HG03439 (cell line): ENCODE results near the gene GABBR1.
A peak's percentile ranks its signal among the peaks of the same experiment; 100 is the strongest.
"Not testable (repeated sequence)": the region's sequence is repeated elsewhere in the genome, so short reads cannot be mapped to it uniquely, and the experiment has no call there.

Source experiments
- ATAC-seq: cut with Tn5 transposase; IDR thresholded peaks from one replicate; pipeline ENCODE4 v1.9.1; 2021; ENCODE audit warnings: mild to moderate bottlenecking, moderate library complexity; ENCODE audit not compliant: unreplicated experiment

GABBR1 gene

DNA sequence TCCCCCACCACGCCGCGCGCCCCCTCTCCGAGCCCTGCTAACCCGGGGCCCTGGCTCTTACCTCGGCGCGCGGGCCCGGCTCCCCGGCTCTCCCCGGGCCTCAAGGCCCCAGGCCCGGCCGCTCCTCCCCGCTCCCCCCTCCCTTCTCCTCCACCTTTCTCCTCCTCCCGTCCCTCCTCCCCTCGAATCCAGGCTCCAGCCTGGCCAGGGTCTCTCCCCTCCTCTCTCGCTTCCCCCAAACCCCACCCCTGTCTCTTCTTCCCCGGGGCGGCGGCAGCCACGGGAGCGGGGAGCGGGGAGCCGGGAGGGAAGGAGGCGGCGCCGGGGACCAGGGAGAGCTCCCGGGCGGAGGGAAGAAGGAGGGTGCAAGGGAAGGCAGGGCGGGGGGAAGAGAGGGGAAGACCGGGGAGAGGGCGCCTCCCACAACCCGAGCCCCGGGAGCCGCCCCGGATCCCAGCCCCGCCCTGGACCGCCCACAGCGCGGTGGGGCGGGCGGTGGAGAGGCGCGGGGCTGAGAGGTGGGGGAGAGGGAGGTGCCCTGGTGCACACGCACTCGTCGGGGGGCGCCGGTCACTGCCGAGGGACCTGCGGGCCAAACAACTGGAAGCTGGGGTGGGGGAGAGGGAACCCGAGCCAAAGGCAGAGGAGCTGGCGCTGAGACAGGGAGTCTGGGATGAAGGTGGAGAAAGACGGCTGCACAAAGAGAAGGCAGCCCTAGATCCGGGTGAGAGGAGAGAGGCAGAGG lies at the start of gene GABBR1:
GABBR1 (minus strand) TSS at position 395 of the 745 bp plus-strand sequence. CDS start 798 bp downstream, outside the sequence.
- peak; percentile 60 for ATAC-seq

- ATAC-seq: no peak
Measured at GRCh38 chr6:29681811-29682210, 48.8 kb upstream of the GABBR1 start.

DNA sequence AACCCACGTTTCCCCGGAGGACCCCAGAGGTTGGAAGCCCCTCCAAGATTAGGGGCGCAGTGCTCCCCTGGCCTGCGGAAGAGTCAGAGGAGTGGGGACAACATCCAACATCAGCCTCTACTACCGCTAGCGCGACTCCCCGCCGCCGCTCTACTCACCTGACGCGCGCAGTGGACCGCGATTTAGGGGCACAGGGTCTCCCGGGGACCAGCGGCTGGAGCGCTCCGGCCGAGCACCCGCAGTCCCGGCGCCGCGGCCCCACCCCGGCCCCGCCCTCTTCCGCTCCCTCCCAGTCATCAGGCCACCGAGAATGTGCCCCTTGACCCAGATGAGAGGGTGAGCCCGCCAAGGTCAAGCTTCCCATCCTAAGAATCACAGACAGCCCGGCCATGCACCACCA lies 47.9 kb upstream of the GABBR1 start, which contains the start of gene ZFP57:
ZFP57 (minus strand) TSS at position 249 of the 400 bp plus-strand sequence. CDS start 4,149 bp downstream, outside the sequence.
- no peak for ATAC-seq

GRCh38 chr6:29680416-29680815 lies 47.4 kb upstream of the GABBR1 start:
- no peak for ATAC-seq

DNA sequence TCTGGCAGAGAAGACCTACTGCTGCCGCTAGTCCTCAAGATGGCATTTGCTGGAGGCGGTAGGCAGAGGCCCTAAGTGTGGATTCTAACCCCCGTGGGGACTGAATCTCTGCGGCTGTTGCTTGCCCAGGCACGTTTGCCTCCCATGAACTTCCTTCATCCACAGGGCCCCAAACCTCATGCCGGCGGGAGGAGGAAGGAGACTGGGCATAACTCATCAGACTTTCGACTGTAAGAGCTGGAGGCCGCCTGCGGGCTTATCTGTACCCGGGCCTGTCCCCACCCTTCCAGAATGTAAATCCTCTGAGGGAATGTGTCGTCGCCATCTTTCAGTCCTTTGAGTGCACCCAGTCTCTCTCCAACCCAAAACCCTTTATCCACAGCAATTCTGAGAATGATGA lies 47.0 kb upstream of the GABBR1 start:
- ATAC-seq: no peak

- ATAC-seq: no peak
Measured at GRCh38 chr6:29678114-29678513, 45.1 kb upstream of the GABBR1 start.

DNA sequence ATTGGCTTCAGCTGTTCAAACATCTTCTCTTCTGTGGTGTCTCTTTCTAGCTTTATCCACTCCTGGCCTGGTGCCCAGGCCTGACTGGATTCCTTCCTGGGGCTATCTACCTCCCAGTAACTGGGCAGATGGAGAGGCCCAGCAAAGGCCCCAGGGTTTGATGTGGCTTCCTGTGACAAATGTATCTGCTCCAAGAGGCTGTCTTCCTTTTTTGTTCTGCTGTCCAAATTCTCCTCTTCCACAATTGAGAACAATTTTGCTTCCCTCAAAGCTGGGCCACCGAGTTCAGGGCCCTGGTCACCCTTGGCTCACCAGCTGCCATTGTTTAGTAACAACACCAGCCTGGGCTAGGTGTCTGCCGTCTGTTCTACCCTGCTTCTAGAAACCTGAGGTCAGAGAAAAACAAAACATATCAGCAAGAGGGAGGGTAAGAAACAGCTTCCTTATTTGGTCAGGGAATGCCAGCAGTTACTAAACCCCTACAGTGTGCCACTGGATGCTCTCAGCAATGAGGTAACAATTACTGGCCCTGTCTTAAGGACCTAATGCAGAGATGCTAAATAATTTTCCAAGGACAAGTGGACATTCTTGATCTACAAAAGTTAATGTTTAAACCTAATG lies 44.1 kb upstream of the GABBR1 start:
- ATAC-seq: no peak

DNA sequence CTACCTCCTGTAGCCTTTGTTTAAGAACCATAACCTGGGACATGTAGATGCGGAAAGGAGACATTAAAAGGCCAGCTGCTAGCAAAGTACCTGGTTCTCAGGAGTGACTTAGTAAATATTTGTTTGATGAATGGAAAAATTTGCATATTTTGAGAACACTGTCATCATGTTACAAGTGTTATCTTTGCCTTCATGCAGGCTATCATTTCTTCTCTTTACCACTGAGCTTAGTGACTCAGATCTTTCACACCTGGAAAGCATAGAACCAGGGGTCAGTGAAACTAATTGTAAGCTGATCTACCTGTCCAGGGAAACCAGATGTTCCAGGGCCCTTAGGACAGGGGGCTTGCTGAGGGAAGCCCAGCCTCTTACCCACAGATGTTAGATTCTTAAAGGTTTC lies 42.6 kb upstream of the GABBR1 start:
- no peak for ATAC-seq

- ATAC-seq: no peak
Measured at GRCh38 chr6:29674008-29674407, 41.0 kb upstream of the GABBR1 start.

- ATAC-seq: no peak
Measured at GRCh38 chr6:29673161-29673560, 40.2 kb upstream of the GABBR1 start.

- ATAC-seq: not testable (repeated sequence)
Measured at GRCh38 chr6:29672116-29672515, 39.1 kb upstream of the GABBR1 start.

DNA sequence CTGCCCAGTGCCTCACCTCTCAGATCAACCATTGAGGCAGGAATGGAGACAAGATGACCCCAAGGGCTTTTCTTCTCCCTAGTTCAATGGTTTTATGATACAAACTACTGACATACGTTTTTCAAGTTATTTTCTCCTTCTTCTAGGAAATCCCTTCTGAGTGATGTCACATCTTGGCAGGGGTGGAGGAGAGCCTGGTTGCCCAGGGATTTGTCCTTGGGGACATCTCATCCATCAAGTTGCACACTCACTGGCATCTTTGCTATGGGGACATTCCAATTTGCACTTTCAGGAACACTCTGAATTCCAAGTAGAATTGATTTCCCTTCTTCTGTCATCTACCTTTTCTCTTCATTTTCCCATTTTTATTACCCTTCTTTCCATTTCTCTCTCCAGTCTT lies 38.0 kb upstream of the GABBR1 start:
- ATAC-seq: no peak

DNA sequence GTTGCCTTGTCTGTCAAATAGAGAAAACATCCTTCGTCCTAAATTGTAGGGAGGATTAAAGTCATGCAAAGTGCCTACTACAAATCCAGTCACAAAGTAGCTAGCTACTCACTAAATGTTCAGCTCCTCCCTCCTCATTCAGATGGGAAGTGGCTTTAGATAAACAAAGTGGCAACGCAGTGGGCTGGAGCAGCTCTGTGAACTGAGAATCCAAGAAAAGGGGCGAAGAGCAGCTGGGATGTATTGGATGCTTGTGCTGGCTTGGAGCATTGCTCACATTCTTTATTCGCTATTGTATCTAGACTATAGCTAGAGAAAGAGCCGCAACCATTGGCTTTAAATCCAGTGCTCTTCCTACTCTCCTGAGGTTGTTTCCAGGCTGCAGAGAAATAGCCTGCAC lies 34.2 kb upstream of the GABBR1 start:
- no peak for ATAC-seq

GRCh38 chr6:29666826-29667130 lies 33.8 kb upstream of the GABBR1 start:
- no peak for ATAC-seq

- ATAC-seq: no peak
Measured at GRCh38 chr6:29665942-29666825, 33.2 kb upstream of the GABBR1 start.

DNA sequence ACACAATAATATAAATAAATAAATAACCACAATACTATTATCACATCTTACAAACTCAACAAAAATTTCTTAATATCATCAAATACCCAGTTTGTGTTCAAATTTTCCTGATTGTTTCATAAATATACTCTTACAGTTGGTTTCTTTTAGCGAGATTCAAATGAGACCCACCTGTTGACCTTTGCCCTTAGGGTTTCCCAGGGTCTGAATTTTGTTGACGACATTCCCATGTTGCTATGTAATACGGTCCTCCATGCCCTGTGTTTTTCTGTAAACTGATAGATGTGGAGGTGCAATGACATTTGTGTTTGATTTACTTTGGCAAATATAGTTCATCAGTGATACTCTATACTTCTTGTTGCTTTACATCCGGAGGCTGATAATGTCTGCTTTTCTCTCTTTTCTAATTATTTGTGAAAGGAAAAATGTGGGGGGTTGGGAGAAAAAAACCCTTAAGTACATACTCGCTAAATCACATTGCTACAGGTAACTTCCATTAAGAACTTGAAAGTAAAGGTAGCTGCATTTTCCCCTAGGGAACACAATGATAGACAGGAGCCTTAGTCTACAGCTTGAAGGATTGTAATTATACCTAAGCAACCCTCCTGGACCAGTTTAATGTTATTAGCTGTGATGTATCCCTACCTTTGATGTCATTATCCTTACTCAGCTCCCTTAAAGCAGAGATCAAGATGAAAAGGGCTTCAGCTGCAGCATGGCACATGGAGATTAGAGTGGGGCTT lies 30.5 kb upstream of the GABBR1 start:
- ATAC-seq: no peak

DNA sequence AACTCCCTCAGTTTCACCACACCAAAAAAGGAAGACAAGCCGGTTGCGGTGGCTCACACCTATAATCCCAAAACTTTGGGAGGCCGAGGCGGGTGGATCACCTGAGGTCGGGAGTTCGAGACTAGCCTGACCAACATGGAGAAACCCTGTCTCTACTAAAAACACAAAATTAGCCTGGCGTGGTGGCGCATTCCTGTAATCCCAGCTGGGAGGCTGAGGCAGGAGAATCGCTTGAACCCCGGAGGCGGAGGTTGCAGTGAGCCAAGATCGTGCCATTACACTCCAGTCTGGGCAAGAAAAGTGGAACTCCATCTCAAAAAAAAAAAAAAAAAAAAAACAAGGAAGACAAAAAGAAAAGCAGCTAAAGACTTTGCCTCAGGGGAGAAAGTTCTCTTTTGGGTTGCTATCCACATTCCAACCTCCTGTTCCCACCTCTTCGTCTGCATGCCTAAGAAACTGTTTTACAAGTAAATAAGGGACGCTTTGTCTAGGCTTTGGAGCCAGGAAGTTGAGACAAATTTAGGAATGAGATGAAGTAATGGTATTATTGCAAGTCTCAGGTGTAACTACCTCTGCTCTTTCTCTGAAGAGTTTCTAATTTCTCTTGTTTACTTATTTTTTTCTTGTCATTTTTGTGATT lies 28.6 kb upstream of the GABBR1 start:
- not testable (repeated sequence) for ATAC-seq

GRCh38 chr6:29661071-29661470 lies 28.1 kb upstream of the GABBR1 start:
- ATAC-seq: no peak

DNA sequence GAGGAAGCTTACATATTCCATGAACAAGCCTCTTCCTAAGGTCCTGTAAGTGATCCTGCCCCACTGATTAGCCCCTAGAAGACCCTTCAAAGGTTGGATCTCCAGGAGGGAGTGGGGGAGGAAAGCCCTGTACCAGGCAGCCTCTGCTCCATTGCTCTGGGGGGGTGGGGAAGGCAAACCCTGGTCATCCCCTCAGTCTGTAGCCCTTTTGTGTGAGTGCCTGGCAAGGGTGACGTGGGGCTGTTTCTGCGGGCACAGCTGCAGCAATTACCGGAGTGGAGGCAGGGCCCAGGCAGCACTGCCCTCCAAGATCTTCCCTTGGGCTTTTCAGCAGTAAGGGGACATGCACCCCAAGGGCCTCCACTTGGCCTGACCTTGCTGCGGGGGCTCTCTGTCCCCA lies 23.8 kb upstream of the GABBR1 start, which contains the start of gene MOG:
MOG (plus strand) TSS at position 295 of the 400 bp plus-strand sequence. CDS start 118 bp downstream, outside the sequence.
- no peak for ATAC-seq

GRCh38 chr6:29656157-29656556 lies 23.2 kb upstream of the GABBR1 start:
- no peak for ATAC-seq
